Measurements from ENCODE around the gene S100PBP.
A peak's percentile ranks its signal among the peaks of the same experiment; 100 is the strongest.

The S100PBP gene

DNA sequence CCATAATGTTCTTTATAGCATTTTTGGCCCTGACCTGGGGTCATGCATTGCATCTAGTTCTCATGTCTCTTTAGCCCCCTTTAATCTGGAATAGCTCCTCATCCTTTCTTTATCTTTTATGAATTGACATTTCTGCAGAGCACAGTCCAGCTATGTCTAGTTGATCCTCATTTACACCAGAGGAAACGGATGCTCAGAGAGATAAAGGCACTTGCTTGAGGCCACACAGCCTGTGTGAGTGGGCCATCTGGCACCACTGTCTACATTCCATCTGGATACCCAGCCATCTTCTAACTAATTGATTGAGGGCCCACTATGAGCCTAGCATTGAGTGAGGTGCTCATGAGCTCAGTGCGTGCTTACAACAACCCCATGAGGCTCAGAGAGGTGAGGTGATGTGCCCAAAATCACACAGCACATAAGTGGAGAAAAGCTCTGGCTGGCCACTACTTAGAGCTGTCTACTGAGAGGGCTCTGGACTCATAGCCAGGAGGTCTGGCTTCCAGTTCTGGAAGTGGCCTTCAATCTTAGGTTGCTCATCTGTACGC lies 72.4 kb downstream of the S100PBP start:
- TF ChIP-seq FOXA1 (IDR thresholded peaks at IDR 0.05) (no peak), L3MBTL2 (conservative IDR thresholded peaks at IDR 0.05) (no peak), NFRKB (IDR thresholded peaks at IDR 0.05) (no peak), TARDBP (IDR thresholded peaks at IDR 0.05) (no peak), ELF4 (IDR thresholded peaks at IDR 0.05) (no peak), HDGF (IDR thresholded peaks at IDR 0.05; ENCODE audit: borderline replicate concordance) (no peak), CTBP1 (IDR thresholded peaks at IDR 0.05; ENCODE audit: borderline replicate concordance) (no peak), ARNT (IDR thresholded peaks at IDR 0.05) (no peak), BHLHE40 (IDR thresholded peaks at IDR 0.05; ENCODE audit: borderline replicate concordance) (no peak), ZNF384 (IDR thresholded peaks at IDR 0.05) (no peak)
- ChIA-PET CTCF (interaction anchor here (1.9 kb wide), 1 partner anchor 14 kb away, joined by 7 read pairs; no protein-coding TSS in a partner anchor), POLR2A (interaction anchor here (1.0 kb wide), 1 partner anchor 9 kb away, joined by 3 read pairs; no protein-coding TSS in a partner anchor)
- DNase-seq (ENCODE audit: extremely low spot score), result no peak

GRCh38 chr1:32890516-32891240 lies 73.2 kb downstream of the S100PBP start:
- TF ChIP-seq LEF1 (IDR thresholded peaks at IDR 0.05; ENCODE audit: borderline replicate concordance), result no peak
- TF ChIP-seq ARNT (IDR thresholded peaks at IDR 0.05), result no peak
- TF ChIP-seq FOXM1 (IDR thresholded peaks at IDR 0.05; ENCODE audit: borderline replicate concordance), result no peak
- TF ChIP-seq L3MBTL2 (conservative IDR thresholded peaks at IDR 0.05), result no peak
- TF ChIP-seq TARDBP (IDR thresholded peaks at IDR 0.05), result no peak
- no peak for TF ChIP-seq PKNOX1 (IDR thresholded peaks at IDR 0.05)
- TF ChIP-seq CTBP1 (IDR thresholded peaks at IDR 0.05; ENCODE audit: borderline replicate concordance), result no peak
- TF ChIP-seq BHLHE40 (IDR thresholded peaks at IDR 0.05; ENCODE audit: borderline replicate concordance), result no peak
- TF ChIP-seq FOXA1 (IDR thresholded peaks at IDR 0.05), result no peak
- no peak for TF ChIP-seq SUZ12 (IDR thresholded peaks at IDR 0.05)
- no peak for TF ChIP-seq NFRKB (IDR thresholded peaks at IDR 0.05)
- TF ChIP-seq ZNF384 (IDR thresholded peaks at IDR 0.05), result no peak
- no peak for TF ChIP-seq ELF4 (IDR thresholded peaks at IDR 0.05)
- no peak for TF ChIP-seq HDGF (IDR thresholded peaks at IDR 0.05; ENCODE audit: borderline replicate concordance)
- no peak for TF ChIP-seq SP1 (IDR thresholded peaks at IDR 0.05)
- TF ChIP-seq FOXK2 (IDR thresholded peaks at IDR 0.05), result no peak
- ChIA-PET POLR2A (interaction anchor here (1.0 kb wide), 1 partner anchor 10 kb away, joined by 3 read pairs; no protein-coding TSS in a partner anchor), CTCF (interaction anchor here (1.0 to 1.9 kb wide), 2 partner anchors 9 to 14 kb away, joined by 4 to 7 read pairs; no protein-coding TSS in a partner anchor)

DNA sequence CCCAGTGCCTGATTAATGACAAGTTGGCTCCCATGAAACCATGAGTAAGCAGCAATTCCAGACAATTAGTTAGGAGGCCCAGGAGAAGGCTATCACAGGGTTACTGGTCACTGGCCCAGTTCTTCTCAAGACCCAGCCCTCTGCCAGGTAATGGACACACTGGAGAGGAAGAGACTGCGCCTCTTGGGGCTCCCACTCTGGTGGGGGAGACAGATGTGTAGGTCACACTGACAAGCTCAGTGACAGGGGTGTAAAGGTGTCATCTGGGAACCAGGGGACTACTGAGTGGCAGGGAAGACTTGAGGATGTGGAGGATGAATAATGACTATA lies 73.8 kb downstream of the S100PBP start:
- ChIA-PET CTCF (interaction anchor here (1.0 to 1.9 kb wide), 2 partner anchors 9 to 15 kb away, joined by 4 to 7 read pairs; no protein-coding TSS in a partner anchor), POLR2A (no interaction called here)
- DNase-seq (ENCODE audit: extremely low spot score), result no peak
- no peak for TF ChIP-seq TARDBP (IDR thresholded peaks at IDR 0.05)
- TF ChIP-seq FOXA1 (IDR thresholded peaks at IDR 0.05), result no peak
- TF ChIP-seq ELF4 (IDR thresholded peaks at IDR 0.05), result no peak

More at GRCh38 chr1:32890516-32891240, 73.2 kb downstream of the S100PBP start:
- DNase-seq (ENCODE audit: extremely low spot score), result no peak

DNA sequence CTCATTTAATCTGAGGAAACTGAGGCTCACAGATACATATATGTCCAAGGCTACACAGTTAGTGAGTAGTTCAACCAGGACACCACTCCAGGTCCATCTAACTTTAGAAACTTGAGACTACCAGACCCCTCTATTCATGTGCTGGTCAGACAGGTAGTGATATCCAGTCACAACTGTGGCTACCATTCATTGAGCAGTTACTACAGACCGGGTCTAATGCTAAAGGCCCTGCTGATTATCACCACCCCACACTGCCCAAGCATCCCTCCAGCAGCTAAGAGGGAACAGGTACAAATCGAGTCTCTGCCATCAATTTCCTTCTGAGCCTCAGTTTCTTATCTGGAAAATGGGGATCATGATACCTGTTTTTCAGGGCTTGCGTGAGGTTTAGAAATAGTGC lies 74.2 kb downstream of the S100PBP start:
- TF ChIP-seq PKNOX1 (IDR thresholded peaks at IDR 0.05) (no peak), NFRKB (IDR thresholded peaks at IDR 0.05) (no peak), FOXM1 (IDR thresholded peaks at IDR 0.05; ENCODE audit: borderline replicate concordance) (no peak), BHLHE40 (IDR thresholded peaks at IDR 0.05; ENCODE audit: borderline replicate concordance) (no peak), FOXK2 (IDR thresholded peaks at IDR 0.05) (no peak), TARDBP (IDR thresholded peaks at IDR 0.05) (no peak), ELF4 (IDR thresholded peaks at IDR 0.05) (no peak), SP1 (IDR thresholded peaks at IDR 0.05) (no peak), ARNT (IDR thresholded peaks at IDR 0.05) (no peak), LEF1 (IDR thresholded peaks at IDR 0.05; ENCODE audit: borderline replicate concordance) (no peak), HDGF (IDR thresholded peaks at IDR 0.05; ENCODE audit: borderline replicate concordance) (no peak), SUZ12 (IDR thresholded peaks at IDR 0.05) (no peak)
- ChIA-PET POLR2A (no interaction called here), CTCF (interaction anchor here (0.6 to 1.9 kb wide), 4 partner anchors 10 to 32 kb away, joined by 3 to 10 read pairs (median 6); no protein-coding TSS in a partner anchor)
- DNase-seq (ENCODE audit: extremely low spot score), result no peak

DNA sequence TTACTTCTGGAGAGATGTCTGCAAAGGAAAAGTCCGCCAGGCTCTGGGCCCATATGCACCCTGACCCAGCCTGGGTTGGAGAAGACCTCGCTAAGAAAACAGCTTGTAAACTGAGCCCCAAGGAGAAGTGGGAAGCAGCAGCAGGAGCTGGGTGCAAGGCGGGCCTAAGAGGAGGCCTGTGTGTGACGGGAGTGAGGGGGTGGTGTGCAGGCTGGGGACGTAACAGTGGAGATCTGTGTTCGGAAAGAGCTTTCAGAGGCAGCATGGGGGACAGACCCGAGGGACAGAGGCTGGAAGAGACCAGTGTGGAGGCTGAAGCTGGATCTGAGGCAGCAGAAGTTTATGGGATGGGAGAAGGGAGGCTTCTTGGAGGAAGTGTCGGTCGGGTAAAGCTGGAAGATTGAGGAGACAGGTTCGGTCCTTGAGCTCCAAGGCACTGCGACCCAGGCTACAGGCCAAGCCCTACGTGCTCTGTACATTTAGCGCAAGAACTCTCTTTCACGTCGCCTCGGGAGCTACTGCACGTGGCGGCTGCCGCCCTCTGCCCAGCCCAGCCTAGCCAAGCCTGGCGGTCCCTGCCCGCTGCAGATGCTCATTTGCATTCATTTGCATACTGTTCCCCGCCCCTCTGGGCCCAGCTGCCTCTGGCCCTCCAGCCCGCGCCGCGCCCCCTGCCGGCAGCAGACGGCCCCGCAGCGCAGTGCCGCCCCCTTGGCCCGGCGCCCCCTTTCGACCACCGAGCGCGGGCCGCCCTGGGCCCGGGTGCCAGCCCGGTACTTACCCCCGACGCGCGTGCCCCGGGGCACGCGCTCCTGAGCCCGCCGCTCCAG lies 75.1 kb downstream of the S100PBP start:
- ChIA-PET POLR2A (no interaction called here), CTCF (interaction anchor here (0.5 to 1.8 kb wide), 14 partner anchors 9 to 1095 kb away, joined by 3 to 10 read pairs (median 3); no protein-coding TSS in a partner anchor)
- DNase-seq (ENCODE audit: extremely low spot score), result peak; percentile 91
- TF ChIP-seq L3MBTL2 (conservative IDR thresholded peaks at IDR 0.05), result peak; percentile 55
- no peak for TF ChIP-seq ARNT (IDR thresholded peaks at IDR 0.05)
